Pulmonary artery endothelial cell (primary cell): Measurements from ENCODE around the gene KBTBD13. TPM values are rescaled to one million over a fixed set of nuclear protein-coding genes. Genes with fewer than 3 reads are reported as not detected.
"Not testable (repeated sequence)": the region's sequence is repeated elsewhere in the genome, so short reads cannot be mapped to it uniquely, and the experiment has no call there.

ENCODE experiments used
- DNase-seq: peaks from one replicate; pipeline ENCODE4 v3.0.0-alpha.2; 2011; ENCODE audit warnings: low read depth, low spot score
- total RNA-seq: library from RNA; depleted of rRNA; stranded (reverse); fragments of >200 nt; gene quantifications from 2 replicates; pipeline ENCODE4 v1.2.3, GENCODE V29; 2014

The KBTBD13 gene
- total RNA-seq, 1 donor from 2014 or later, result not detected

DNA sequence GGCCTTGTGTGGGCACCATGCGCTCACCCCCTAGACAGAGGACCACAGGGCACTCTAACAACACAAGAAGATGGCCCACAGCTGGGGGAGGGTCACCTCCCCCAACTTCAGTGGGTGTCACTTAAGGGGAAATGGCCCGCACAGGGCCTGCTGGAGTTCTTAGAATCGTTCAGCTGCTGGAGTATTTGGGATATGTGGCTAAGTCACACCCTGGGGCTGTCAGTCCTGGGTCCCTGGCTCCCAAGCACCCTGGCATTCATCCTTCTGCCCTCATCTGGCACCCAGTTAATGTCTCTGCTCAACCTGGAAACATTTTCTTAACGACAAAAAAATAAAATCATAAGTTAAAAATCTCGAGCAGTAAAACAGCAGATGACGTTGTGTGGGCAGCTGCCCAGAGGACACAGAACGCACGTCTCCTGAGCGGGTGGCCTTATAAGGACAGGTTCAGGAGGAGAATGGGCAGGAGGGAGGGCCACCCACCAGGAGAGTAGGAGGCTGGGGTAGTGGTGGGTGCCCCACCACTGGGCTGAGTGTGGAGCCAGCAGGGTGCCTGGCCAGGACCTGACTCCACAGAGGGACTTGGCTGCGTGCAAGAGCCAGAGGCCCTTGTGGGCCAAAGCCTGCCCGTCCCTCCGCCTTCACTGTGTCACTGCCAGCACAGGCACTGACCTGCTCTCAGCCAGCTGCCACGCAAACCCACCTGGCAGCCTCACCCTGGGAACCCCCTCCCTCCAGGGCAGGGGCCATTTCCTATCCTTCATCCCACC, 11.5 kb downstream of the KBTBD13 start:
- no peak for DNase-seq

DNA sequence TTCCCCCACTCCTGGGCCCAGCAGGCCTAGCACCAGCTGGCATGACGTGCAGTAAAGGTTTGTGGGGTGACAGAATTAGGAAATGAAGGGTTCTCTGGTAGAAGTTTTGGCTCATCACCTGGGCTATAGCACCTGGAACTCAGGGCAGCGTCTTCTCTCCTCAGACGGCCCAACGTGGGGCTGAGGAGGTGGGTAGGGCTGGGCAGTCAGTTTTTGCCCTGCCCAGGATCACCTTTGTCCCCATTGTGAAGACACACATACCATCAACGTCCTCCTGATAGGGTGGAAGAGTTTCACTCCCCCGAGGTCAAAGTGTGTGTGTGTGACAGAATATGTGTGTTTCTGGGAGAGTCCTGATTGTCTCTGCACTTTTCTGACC, 12.1 kb downstream of the KBTBD13 start:
- no peak for DNase-seq

DNA sequence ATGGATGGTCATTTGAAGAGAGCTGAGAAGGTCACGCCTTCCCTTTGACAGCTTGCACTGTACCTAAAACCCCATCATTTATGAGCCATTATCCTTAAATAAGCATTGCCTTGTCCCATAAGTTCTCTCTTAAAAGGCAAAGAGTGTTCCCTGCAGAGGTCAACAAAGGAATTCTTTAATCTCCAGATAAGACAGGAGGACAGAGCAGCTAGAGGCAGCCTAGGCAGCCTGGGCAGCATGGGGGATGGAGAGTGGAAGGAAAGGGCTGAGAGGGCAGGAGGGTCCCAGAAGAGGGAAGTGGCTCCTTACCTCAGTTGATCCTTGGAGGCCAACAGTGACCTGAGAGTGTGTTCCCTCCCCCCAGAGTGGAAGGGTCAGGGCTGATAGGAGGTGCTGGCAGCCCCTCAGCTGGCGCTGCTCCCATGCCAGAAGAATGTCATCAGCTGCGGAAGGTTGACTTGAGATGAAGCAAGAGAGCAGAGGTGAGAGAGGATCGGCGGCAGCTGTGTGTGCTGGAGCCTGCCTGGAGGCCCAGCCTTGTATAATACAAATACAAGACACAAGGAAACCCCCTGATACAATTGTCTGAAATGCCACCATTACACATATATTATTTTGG, 12.8 kb downstream of the KBTBD13 start:
- no peak for DNase-seq

DNA sequence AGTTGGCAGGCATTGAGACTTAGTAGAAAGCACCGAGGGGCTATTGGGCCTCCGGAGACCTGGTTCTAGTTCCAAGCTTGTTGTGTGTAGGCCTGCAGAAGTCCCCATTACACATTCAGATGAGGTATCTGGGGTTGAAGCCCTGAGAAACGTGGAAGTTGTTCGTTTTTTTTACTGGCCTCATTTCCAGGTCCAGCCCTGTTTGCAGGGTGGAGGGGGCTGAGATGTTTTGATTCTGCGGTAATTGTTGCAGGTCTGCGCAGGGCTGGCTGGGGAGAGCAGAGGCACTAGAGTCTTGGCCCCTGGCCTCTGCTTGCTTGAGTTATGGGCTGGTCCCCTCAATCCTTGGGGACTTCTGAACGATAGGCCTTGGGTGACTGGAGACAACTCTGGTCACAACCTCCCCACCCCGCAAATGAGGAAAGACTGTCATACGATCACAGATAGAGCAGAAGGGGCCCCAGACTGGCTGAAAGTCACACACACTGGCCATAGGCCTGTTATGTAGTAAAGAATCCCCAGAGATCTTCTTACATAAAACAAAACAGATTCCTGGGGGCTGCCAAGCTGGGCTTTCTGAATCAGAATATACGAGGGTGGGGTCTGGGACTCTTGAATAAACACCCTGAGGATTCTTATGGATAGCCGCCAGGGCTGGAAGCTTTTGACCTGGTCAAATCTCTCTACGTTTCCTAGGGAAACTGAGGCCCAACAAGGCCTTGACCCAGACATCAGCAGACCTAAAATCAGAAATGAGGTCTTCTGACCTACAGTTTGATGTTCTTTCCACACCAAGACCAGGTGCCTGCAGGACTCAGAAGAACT, 15.6 kb downstream of the KBTBD13 start:
- DNase-seq, result no peak

DNA sequence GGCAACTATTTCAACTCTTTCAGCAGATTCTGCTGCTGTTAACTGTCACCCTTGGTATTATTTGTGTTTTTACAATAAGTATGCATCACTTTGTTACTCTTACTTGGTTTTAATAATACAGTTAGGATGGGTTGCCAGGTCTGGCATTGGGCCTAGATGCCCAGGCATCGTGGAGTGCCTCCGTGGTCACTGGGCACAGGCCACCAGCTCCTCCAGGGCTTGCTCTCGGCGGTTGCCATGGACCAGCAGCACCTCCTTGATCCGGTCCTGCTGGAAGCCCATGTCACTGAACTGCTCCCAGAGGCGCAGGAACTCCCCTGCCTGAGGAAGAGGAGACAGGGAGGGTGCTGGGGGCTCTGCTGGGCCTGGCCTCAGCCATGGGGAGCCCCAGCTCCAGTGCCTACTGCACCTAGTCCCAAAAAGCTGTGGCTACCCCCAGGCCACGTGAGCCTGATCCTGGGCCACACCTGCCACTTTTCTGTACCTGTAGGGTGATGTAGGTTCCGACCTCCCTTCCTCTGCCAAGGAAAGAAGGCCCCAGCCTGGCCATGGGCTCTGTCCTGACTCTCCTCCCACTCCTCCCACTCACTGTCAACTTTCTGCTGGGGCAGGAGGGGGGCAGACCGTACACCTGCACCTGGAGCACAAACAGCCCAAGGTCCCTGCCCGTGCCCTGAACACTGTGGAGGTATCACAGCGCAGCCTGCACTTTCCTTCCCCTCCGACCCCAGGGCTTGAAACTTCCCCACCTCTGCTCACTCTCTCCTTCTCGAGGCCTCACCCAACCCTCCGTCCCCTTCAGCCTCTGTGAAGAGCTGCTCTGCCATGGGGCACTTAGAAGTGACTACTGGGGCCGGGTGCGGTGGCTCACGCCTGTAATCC, 16.6 kb downstream of the KBTBD13 start:
- DNase-seq, result no peak

DNA sequence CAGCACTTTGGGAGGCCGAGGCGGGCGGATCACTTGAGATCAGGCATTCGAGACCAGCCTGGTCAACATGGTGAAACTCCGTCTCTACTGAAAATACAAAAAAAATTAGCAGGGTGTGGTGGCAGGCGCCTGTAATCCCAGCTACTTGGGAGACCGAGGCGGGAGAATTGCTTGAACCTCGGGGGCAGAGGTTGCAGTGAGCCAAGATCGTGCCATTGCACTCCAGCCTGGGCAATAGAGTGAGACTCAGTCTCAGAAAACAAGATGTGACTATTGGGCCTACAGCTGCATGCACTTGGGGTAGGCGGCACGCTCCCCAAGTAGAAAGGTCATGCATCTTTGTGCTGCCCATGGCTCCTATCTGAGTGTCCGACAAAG, 17.2 kb downstream of the KBTBD13 start:
- DNase-seq, result not testable (repeated sequence)

DNA sequence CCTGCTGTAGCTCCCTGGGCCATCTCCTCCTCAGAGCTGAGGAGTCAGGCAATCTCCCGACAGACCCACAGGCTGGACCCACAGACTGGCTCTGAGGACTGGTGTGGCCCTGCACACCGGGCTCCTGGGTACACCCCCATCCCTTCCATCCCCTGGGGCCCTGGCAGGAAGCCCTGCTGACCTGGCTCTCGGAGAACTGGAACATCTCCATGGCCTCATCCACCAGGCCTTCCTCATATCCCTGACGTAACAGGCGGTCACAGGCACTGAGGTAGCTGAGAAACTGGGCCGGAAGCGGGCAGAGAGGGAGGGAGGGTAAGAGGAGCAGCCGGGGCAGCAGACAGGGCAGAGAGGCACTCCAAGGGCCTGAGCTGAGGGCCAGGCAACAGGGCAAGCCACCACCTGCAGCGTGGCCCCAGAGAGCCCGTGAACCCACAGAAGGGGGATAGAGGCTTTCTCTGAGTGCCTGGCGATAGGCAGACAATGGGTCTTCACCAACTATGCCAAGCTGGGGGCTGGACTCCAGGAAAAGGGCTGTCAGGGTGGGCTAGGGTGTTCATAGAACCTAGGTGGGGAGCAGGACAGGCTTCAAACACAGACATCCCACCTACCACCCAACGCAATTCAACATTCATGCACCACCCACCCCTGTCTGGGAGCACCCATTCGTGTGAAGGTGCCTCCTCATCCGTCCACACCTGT, 17.9 kb downstream of the KBTBD13 start:
- DNase-seq, result no peak

DNA sequence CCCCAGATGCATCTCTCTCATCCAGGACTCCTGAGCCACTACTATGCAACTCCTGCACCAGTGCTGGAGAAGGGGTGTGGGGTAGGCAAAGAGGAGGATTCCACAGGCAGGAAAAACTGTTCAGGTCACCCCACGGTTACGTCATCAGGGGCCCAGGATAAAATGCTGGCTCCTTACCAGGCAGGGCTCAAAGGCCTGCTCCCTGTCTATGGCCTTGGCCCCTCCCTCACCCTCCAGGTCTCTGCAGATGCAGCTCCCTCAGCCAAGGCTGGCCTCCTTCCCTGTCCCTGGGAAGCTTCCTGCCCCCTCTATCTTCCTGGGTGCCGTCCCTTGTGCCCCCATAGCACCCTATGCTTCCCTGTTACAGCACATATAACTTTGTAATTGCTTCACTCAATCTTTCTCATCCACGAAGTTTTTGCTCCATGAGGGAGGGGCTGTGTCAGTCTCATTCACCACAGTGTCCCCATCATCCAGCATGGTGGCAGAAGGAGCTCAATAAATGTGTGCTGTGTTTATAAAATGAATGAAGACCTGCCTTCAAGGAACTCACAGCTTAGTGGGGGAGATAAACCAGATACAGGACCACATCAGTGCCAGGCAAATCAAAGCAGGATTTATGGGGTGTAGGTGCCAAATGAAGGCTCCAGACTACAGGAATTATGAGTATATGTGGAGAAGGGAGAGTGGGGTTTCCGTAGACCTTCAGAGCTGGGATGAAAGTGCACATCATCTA, 18.6 kb downstream of the KBTBD13 start:
- DNase-seq, result no peak

DNA sequence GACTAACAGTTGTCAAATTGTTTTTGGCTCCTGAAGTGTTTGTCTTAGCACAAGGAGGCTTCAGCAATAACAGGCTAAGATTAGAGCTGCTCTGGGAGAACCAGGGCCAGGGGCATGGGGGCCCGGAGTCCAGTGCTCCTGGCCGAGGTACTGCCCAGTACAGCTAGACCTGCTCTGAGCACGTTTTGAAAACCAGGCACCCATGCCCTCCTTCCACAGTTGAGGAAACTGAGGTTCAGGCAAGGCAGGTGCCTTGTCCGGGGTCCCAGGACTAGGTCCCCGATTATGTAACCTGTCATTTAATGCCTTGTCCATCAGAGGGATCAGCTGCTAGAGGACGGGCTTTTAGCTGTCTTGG, 19.2 kb downstream of the KBTBD13 start:
- no peak for DNase-seq

DNA sequence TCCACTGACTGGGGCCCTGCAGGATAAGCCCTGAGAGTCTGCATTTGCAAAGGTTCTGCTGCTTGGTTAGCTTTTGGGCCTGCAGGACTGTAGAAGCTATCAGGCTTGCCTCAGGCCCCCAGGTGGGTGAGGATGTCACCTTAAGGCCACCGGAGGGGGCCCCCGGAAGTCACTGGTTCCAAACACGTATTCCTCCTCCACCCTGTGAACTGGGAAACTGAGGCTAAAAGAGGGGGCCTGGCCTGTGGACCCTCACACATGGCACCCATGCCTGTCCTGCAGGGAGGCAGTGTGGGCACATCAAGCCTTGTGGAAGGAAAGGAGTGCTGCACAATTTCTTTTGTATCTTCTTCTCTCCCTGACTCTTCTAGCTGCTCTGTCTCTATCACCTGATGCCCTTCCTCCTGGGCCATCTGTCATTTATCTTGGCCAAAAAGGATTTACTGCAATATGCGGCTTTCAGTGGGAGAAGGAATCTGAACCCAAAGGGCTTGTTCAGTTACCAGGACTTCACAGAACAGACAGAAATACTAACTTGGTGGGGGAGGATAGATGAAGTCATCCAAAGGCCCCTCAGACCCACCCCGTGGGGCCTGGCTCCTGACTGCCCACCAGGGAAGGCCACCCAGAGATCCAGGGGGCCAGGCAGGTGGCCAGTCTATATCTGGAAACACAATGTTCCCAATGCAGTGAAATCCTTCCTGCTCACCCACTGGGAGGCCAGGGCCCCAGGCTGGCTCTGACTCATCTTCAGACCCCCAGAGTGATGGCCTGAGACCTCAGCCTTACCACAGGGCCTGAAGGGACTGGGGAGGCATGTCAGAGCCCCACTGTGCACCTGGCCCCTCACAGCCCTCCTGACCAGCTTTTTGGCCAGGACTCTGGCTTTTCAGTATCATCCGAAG, 20.2 kb downstream of the KBTBD13 start:
- DNase-seq, result no peak

DNA sequence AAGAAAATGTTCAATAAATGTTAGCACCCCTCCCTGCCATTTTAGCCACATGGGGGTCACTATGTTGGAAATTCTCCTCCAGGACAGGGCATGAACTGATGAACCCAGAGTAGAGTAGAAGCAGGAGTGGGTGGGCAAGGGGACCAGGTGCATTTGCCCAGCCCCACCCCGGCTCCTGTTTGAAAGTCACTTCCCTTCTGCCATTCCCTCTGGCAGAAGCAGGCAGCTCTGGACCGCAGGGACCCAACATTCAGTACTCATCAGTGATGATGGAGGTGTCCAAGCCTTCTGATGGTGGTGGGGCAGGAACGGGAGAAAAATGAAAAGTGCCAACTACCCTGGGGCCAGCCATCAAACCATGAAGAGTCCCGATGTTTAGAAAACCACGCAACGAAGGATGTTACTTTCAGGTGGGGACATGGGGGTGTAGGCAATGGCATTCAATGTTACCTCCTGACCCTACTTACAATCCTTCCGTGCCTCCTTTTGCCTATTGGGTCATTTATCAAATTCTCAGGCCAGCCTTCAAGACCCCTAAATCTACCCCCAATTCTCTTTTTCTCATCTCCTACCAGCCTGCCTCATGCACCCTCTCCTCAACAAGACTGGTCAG, 21.2 kb downstream of the KBTBD13 start:
- DNase-seq, result no peak

DNA sequence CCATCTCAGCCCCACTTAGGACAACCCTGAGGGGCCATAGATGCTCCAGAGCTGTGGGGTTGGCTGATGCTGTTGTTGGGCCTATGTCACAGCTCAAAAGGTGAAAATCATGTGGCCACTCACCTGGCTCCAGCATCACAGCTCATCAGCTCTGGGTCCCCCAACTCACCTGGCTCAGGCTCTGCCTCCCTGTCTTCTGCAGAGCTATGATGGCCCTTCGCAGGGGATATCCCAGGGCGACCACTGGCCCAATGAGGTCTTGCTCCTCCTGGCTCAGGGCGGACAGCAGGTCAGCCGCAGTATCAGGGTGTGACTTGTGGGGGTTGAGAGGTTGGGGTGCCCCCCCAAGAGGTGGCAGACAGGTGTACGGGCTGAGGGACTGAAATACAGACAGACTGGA, 22.8 kb downstream of the KBTBD13 start:
- DNase-seq, result no peak

DNA sequence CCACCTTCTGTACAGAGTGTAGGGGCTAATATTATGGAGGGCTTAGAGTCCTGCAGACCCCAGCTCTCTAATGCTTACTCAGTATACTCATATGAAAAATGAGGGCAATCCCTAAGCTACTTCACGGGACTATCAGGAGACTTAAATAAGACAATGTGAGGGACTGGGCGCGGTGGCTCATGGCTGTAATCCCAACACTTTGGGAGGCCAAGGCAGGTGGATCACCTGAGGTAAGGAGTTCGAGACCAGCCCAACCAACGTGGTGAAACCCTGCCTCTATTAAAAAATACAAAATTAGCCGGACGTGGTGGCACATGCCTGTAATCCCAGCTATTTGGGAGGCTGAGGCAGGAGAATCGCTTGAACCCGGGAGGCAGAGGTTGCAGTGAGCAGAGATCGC, 23.3 kb downstream of the KBTBD13 start:
- not testable (repeated sequence) for DNase-seq

DNA sequence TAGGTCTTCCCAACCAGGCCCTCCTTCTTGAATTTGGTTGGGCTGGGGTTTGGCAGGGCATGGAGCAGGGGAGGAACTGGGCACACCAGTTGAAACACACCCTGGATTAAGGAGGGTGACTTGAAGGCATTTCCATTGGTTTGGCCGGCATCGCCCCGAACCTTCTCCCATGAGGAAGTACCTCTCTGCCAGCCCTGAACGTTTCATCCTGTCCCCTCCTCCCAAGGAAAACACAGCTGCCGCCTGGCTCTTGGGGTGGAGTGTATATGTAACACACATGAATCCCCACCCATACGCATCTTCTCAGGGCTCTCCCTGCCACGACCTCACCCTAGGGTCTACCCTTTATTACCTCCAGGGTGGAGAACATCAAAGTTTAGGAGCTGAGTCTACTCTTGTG, 23.9 kb downstream of the KBTBD13 start:
- DNase-seq, result no peak

DNA sequence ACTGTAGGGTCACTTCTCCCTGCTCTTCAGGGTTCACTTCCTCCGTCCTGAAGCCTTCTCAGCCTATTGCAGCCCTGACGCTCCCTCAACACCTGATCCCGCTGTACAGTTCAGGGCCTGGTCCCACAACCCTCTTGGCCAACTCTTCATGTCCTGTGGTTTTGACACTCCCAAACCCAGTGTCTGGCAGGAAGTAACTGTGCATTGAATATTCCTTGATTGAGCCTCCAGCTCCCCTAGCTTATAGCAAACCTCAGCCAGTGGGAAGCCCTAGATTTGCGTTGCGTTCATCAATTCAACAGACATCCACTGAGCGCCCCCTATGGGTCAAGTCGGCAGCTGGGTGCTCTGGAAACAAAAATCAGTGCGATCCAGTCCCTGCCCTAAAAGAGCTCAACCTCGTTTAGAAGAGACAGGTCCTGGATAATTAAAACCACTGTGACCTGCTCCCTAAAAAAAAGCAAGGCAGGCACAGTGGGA, 24.9 kb downstream of the KBTBD13 start:
- no peak for DNase-seq

DNA sequence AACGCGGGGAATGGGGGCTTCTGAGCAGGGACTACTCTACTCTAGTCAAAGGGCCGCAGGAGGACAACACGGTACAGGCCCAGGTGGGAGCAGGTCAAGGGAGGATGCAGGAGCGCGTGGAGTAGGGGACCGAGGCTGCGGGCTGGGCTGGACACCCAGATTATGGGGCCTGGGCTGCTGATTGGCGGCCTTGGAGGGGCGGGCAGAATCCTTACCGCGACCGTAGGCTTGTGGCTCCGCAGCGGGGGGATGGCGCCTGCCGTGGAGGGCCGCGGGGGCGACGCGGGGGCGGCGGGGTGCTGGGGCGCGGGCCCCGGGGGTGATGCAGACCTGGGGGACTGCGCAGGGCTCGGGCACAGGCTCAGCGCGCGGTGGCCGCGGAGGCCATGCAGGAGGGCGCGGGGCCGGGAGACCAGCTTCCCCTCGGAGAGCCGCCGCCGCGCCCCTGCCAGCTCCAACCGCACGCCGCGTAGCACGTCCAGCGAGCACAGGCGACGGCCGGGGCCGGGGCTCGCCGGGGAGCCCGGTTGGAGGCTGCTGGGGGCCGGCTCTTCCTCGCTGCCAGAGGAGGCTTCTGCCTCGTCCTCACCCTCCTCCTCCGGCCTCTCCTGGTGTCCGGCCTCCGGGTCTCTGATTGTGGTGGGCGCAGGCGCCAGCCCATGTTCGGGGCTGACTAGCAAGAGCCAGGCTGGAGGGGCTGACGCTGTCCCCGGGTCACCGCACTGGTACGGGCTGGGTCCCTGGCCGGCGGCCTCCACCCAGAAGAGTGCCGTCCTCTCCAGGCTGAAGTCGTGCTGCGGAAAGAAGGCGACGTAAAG, 25.6 kb downstream of the KBTBD13 start:
- no peak for DNase-seq

DNA sequence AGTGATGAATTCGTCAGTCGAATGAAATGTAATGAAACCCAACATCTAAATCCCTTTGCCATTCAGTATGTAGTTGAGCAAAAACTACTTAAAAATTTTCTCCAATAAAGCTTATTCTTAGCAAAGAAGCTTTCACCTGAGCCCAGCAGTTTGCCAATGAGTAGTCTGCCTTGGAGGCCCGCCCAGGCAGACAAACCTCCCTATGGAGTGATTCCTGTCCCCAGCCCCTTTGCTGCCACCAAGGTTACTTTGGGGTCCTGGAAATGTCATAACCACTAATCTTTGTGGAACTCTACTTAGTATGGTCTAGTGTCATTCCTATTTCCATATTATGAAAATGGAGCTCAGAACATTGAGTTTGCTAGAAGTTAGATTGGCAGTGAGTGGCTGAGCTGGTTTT, 26.4 kb downstream of the KBTBD13 start:
- no peak for DNase-seq

DNA sequence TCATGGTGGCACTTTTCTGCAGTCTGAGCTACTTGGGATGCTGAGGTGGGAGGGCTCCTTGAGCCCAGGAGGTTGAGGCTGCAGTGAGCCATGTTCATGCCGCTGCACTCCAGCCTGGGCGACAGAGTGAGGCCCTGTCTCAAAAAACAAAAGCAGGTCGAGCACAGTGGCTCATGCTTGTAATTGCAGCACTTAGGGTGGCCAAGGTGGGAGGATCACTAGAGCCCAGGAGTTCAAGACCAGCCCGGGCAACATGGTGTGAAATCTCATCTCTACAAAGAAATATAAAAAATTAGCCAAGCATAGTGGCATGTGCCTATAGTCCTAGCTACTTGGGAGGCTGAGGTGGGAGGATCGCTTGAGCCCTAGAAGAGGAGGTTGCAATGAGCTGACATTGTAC, 28.5 kb downstream of the KBTBD13 start:
- DNase-seq, result no peak
